Measurements from ENCODE around the gene OR1E2. TPM values are rescaled to one million over a fixed set of nuclear protein-coding genes. Genes with fewer than 3 reads are reported as not detected.

The OR1E2 gene
- total and polyA plus RNA-seq, 10 of the 15 experiments (the other 5 are each of a cell fraction or from before 2014, with no cell fraction given), result not detected

GRCh38 chr17:3398310-3398709 is 35.3 kb downstream of the OR1E2 start, which contains the start of gene OR1E1:
Gene OR1E1, minus strand, starts transcription at chr17:3398410. Its CDS starts 0 bp downstream, at chr17:3398410.
- in situ Hi-C loops (cut with MboI) (no loop called here), intact Hi-C loops (cut with micrococcal nuclease; ENCODE audit: unreplicated experiment) (no loop called here)
- 46% methylated on average over 1 of the region's 1 CpG for WGBS (ENCODE audit: insufficient coverage, insufficient replicate concordance, low lambda C conversion rate, missing lambda C conversion rate)
- CTCF ChIA-PET, result no interaction called here
- no peak within 1 kb of the TSS for H3K4me3 ChIP-seq
- no peaks in the 10 kb centered on the region for H3K79me2 ChIP-seq (ENCODE audit: control insufficient read depth, insufficient read depth, low read length)
- H3K9me3 ChIP-seq (replicated peaks; ENCODE audit: control insufficient read depth, insufficient read depth, low read length), result no peaks in the 10 kb centered on the region
- no peak within 1 kb of the TSS for H3K9ac ChIP-seq (ENCODE audit: control insufficient read depth, insufficient read depth, low read length)
- DNase-seq (ENCODE audit: low read depth, low spot score) (no peak), FAIRE-seq (no peak), ATAC-seq (no peak)
- H2AFZ ChIP-seq (ENCODE audit: control insufficient read depth, low read depth, low read length), result no peak within 1 kb of the TSS
- no peaks in the 10 kb centered on the region for H3K36me3 ChIP-seq (ENCODE audit: control insufficient read depth in 2 of 2, insufficient read depth in 2 of 2, low read length in 1 of 2)
- no peak within 1 kb of the TSS for H3K4me2 ChIP-seq (ENCODE audit: control insufficient read depth, insufficient read depth)
- no TSS peak for BruUV-seq (replicated peaks)
- no peaks in the 10 kb centered on the region for H3K4me1 ChIP-seq (ENCODE audit: control insufficient read depth, insufficient read depth, low read length)
- no peaks in the 10 kb centered on the region for H4K20me1 ChIP-seq (ENCODE audit: control insufficient read depth, insufficient read depth)
- RAD21 ChIA-PET (ENCODE audit: unreplicated experiment), result no interaction called here
- H3K27ac ChIP-seq (ENCODE audit: control insufficient read depth, insufficient read depth), result no peak within 1 kb of the TSS
- POLR2A ChIA-PET, result no interaction called here
- TF ChIP-seq RUNX3 (IDR thresholded peaks at IDR 0.05; ENCODE audit: low read length), result no peak
- no peak for TF ChIP-seq SMC3 (IDR thresholded peaks at IDR 0.05; ENCODE audit: borderline replicate concordance, low read length)
- TF ChIP-seq SRF (IDR thresholded peaks at IDR 0.05; ENCODE audit: low read depth in 2 of 2, low read length in 2 of 2), result no peak
- no peak for TF ChIP-seq E4F1 (IDR thresholded peaks at IDR 0.05; ENCODE audit: borderline replicate concordance, partially characterized antibody)
- TF ChIP-seq NFIC (IDR thresholded peaks at IDR 0.05; ENCODE audit: low read depth, low read length), result no peak
- no peak for TF ChIP-seq HDAC6 (IDR thresholded peaks at IDR 0.05; ENCODE audit: unreplicated experiment)
- no peaks in the 10 kb centered on the region for H3K27me3 ChIP-seq (replicated peaks in 1 of 2; ENCODE audit: control insufficient read depth in 2 of 2, insufficient read depth in 2 of 2, low read length in 1 of 2)
- SMC1A ChIA-PET (ENCODE audit: uncharacterized antibody, unreplicated experiment), result no interaction called here
